ENCODE data around the gene AGTPBP1. TPM values are rescaled to one million over a fixed set of nuclear protein-coding genes. Genes with fewer than 3 reads are reported as not detected.

Gene AGTPBP1
- total RNA-seq, 2 experiments from 2014 or later, result 24.2 to 37.2 TPM

DNA sequence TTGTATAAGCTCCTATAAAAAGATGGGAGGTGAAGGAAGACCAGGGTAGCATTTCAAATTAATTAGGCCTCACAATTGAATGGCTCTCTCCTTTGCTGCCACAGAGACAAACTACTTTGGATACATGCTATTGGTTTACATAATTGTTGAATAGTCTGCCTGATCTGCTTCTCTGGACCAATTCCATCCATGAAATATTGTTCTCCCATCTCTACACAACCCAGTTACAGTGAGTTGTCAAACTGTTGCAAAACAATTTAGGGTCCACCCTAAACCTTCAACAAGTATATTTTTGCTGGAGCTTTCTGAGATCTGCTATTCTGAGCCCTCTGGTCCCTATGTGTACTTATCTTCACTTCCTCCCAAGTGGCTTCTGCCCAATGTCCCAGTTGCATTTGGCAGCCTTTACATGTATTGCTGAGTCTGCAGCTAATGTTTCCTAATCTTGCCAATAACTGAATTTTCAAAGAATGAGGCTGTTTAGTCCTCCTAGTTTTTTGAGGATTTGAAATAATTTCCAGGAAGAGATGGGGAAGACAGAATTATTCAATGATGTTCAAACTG lies 38.9 kb downstream of the AGTPBP1 start:
- intact Hi-C loops (cut with micrococcal nuclease; ENCODE audit: unreplicated experiment), result no loop called here
- no peak overlapping the region for H2AFZ ChIP-seq (ENCODE audit: low read length)
- H3K4me3 ChIP-seq (ENCODE audit: low read depth, low read length, poor library complexity, severe bottlenecking), result no peak overlapping the region
- no peaks in the 10 kb centered on the region for H3K9me2 ChIP-seq (ENCODE audit: insufficient read depth, low read length)
- H3K27ac ChIP-seq (ENCODE audit: low read depth, low read length, poor library complexity, severe bottlenecking), result no peak overlapping the region
- BruUV-seq (replicated peaks), result no TSS peak
- H3K4me1 ChIP-seq (ENCODE audit: insufficient read depth, low read length, poor library complexity, severe bottlenecking), result peaks cover 9% of the 10 kb centered on the region
- DNase-seq (ENCODE audit: low spot score), result no peak
- H3K9me3 ChIP-seq (ENCODE audit: low read length), result no peaks in the 10 kb centered on the region
- ChIA-PET CTCF (ENCODE audit: unreplicated experiment) (no interaction called here), POLR2A (interaction anchor here (1.0 kb wide), 1 partner anchor 14 kb away, joined by 4 read pairs; no protein-coding TSS in a partner anchor)
- peaks cover 17% of the 10 kb centered on the region; the same call in 1 of the 2 replicates for H3K79me2 ChIP-seq (ENCODE audit: insufficient read depth, low read depth, low read length)
- no peak overlapping the region for H3K4me2 ChIP-seq (ENCODE audit: low read length)
- TF ChIP-seq, protein P1, sequence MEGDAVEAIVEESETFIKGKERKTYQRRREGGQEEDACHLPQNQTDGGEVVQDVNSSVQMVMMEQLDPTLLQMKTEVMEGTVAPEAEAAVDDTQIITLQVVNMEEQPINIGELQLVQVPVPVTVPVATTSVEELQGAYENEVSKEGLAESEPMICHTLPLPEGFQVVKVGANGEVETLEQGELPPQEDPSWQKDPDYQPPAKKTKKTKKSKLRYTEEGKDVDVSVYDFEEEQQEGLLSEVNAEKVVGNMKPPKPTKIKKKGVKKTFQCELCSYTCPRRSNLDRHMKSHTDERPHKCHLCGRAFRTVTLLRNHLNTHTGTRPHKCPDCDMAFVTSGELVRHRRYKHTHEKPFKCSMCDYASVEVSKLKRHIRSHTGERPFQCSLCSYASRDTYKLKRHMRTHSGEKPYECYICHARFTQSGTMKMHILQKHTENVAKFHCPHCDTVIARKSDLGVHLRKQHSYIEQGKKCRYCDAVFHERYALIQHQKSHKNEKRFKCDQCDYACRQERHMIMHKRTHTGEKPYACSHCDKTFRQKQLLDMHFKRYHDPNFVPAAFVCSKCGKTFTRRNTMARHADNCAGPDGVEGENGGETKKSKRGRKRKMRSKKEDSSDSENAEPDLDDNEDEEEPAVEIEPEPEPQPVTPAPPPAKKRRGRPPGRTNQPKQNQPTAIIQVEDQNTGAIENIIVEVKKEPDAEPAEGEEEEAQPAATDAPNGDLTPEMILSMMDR (conservative IDR thresholded peaks at IDR 0.05; ENCODE audit: low read length), result no peak
- TF ChIP-seq EZH2phosphoT487 (IDR thresholded peaks at IDR 0.05; ENCODE audit: borderline replicate concordance, low read depth, low read length), result no peak
- peaks cover 6% of the 10 kb centered on the region for H3K36me3 ChIP-seq (ENCODE audit: insufficient read depth, low read length)
- peaks cover 4% of the 10 kb centered on the region; the same call in 1 of the 2 replicates for H4K20me1 ChIP-seq (ENCODE audit: insufficient read depth, low read length)

DNA sequence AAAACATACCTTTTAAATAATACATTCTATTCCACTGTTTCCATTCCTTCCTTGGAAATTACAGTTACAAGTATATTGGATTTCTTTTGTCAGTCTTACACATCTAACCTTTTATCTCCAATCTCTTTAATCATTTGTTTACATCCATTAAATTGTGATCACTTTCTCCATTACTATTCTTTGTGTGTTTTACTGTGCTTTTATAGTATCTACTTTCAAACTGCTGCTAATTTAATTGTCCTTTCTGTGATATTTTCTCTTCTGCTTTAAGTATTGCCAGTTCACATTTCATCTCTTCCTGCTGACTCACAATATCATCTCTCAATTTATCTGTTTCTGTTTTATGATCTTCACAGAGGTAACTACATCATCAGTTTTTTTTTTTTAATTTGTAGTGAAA lies 39.6 kb downstream of the AGTPBP1 start:
- CTCF ChIA-PET (ENCODE audit: unreplicated experiment), result no interaction called here
- Histone ChIP-seq H3K79me2 (ENCODE audit: insufficient read depth, low read depth, low read length) (peaks cover 20% of the 10 kb centered on the region; the same call in 1 of the 2 replicates), H4K20me1 (ENCODE audit: insufficient read depth, low read length) (peaks cover 6% of the 10 kb centered on the region; the same call in 1 of the 2 replicates), H2AFZ (ENCODE audit: low read length) (no peak overlapping the region), H3K36me3 (ENCODE audit: insufficient read depth, low read length) (peaks cover 6% of the 10 kb centered on the region), H3K4me1 (ENCODE audit: insufficient read depth, low read length, poor library complexity, severe bottlenecking) (peaks cover 9% of the 10 kb centered on the region), H3K27ac (ENCODE audit: low read depth, low read length, poor library complexity, severe bottlenecking) (no peak overlapping the region), H3K9me2 (ENCODE audit: insufficient read depth, low read length) (no peaks in the 10 kb centered on the region), H3K4me2 (ENCODE audit: low read length) (no peak overlapping the region), H3K9me3 (ENCODE audit: low read length) (no peaks in the 10 kb centered on the region), H3K4me3 (ENCODE audit: low read depth, low read length, poor library complexity, severe bottlenecking) (no peak overlapping the region)
- BruUV-seq (replicated peaks), result no TSS peak
- POLR2A ChIA-PET, result interaction anchor here (1.0 kb wide), 1 partner anchor 14 kb away, joined by 4 read pairs; no protein-coding TSS in a partner anchor
- no peak for TF ChIP-seq EZH2phosphoT487 (IDR thresholded peaks at IDR 0.05; ENCODE audit: borderline replicate concordance, low read depth, low read length)
- TF ChIP-seq, protein P1 (conservative IDR thresholded peaks at IDR 0.05; ENCODE audit: low read length), result no peak
- intact Hi-C loops (cut with micrococcal nuclease; ENCODE audit: unreplicated experiment), result no loop called here
- DNase-seq (ENCODE audit: low spot score), result no peak

DNA sequence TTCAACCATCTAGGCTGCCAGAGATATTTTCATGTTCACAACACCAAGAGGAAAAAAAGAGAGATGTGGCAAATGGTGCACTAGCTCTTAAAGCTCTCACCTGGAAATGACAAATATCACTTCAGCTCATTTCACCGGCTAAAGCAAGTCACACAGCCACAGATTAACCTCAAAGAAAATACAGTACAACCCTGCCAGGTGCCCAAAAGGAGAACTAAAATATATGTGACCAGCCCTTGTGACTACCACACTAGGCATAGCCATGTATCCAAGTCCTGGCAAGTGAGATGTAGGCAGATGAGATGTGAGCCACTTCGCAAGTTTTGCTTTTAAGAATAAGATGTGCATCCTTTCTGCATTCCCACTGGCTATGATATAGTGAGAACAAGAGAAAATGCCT lies 41.4 kb downstream of the AGTPBP1 start:
- Histone ChIP-seq H3K4me2 (ENCODE audit: low read length) (peak overlapping the region; percentile 20; the same call in 1 of the 2 replicates), H3K9me2 (ENCODE audit: insufficient read depth, low read length) (no peaks in the 10 kb centered on the region), H3K9me3 (ENCODE audit: low read length) (no peaks in the 10 kb centered on the region), H4K20me1 (ENCODE audit: insufficient read depth, low read length) (peaks cover 6% of the 10 kb centered on the region; the same call in 1 of the 2 replicates), H3K79me2 (ENCODE audit: insufficient read depth, low read depth, low read length) (peaks cover 27% of the 10 kb centered on the region; the same call in 1 of the 2 replicates), H3K27ac (ENCODE audit: low read depth, low read length, poor library complexity, severe bottlenecking) (no peak overlapping the region), H3K4me3 (ENCODE audit: low read depth, low read length, poor library complexity, severe bottlenecking) (no peak overlapping the region), H3K36me3 (ENCODE audit: insufficient read depth, low read length) (peaks cover 6% of the 10 kb centered on the region; the same call in 1 of the 2 replicates), H2AFZ (ENCODE audit: low read length) (no peak overlapping the region), H3K4me1 (ENCODE audit: insufficient read depth, low read length, poor library complexity, severe bottlenecking) (peaks cover 11% of the 10 kb centered on the region)
- TF ChIP-seq, protein P1 (conservative IDR thresholded peaks at IDR 0.05; ENCODE audit: low read length), result no peak
- intact Hi-C loops (cut with micrococcal nuclease; ENCODE audit: unreplicated experiment), result no loop called here
- peak; percentile 35 for DNase-seq (ENCODE audit: low spot score)
- CTCF ChIA-PET (ENCODE audit: unreplicated experiment), result no interaction called here
- BruUV-seq (replicated peaks), result no TSS peak
- POLR2A ChIA-PET, result interaction anchor here (0.7 to 1.4 kb wide), 2 partner anchors 10 to 43 kb away, joined by 3 read pairs; no protein-coding TSS in a partner anchor
